HCT116 (cell line): ENCODE results near the gene CSF3R. TPM values are rescaled to one million over a fixed set of nuclear protein-coding genes. Genes with fewer than 3 reads are reported as not detected.
A peak's percentile ranks its signal among the peaks of the same experiment; 100 is the strongest.

Experiments
- ATAC-seq: fragments of 200-7000 bp; cut with Tn5 transposase; 2 replicates; pipeline ENCODE4 v1.9.1; 2020; ENCODE audit warnings: mild to moderate bottlenecking, moderate library complexity
- BruUV-seq: library from RNA; stranded (reverse); fragments of 400-500 nt; replicated peaks from 2 replicates; lab custom pipeline; 2021; lab: Mats Ljungman, UMichigan
- CTCF ChIA-PET: fragments of 300-600 bp; sonication (Branson Sonifier 250); formaldehyde crosslinking; loops from one replicate; lab custom pipeline; 2021; ENCODE audit warnings: antibody characterized with exemption; lab: Charles Lee
- POLR2A ChIA-PET: fragments of 300-600, 350-600 bp; sonication (Branson Sonifier 250); formaldehyde crosslinking; loops from one replicate; lab custom pipeline; 2021; ENCODE audit warnings: antibody characterized with exemption; lab: Charles Lee
- RAD21 ChIA-PET, 2 experiments: fragments of 300-600 bp; sonication (Branson Sonifier 250); formaldehyde crosslinking; loops; one replicate each; lab custom pipeline; 2023; ENCODE audit warnings: low total read pairs in 2 of 2; ENCODE audit not compliant: uncharacterized antibody in 2 of 2, unreplicated experiment in 2 of 2, low non-redundant PET in 1 of 2; lab: Charles Lee
- DNase-seq: peaks from one replicate; pipeline ENCODE4 v3.0.0-alpha.2; 2010; ENCODE audit warnings: low read depth, low spot score
- H2AFZ ChIP-seq: fragments of 200-600 bp; shearing (Covaris generic), sonication (generic); 2 replicates; pipeline ENCODE4 v1.6.1; 2017; ENCODE audit warnings: low read depth, mixed run types, mixed read lengths, antibody characterized with exemption, low read length; ENCODE audit not compliant: poor library complexity, severe bottlenecking
- H3K27ac ChIP-seq: 2 replicates; pipeline ENCODE4 v1.5.1; 2012; ENCODE audit warnings: low read depth, low read length
- H3K27me3 ChIP-seq: fragments of 200-600 bp; sonication (generic); 2 replicates; pipeline ENCODE4 v1.6.1; 2016; ENCODE audit warnings: mixed run types, low read length, mixed read lengths; ENCODE audit not compliant: insufficient read depth
- H3K36me3 ChIP-seq, 2 experiments: fragments of 200-500 bp in 1 of 2; fragments of 200-600 bp in 1 of 2; sonication (Bioruptor generic) in 1 of 2; sonication (generic) in 1 of 2; 2 replicates each; pipeline versions ENCODE4 v1.5.1 to v1.6.1; 2014 to 2016; ENCODE audit warnings: low read length in 2 of 2, inconsistent platforms in 1 of 2, mixed read lengths in 1 of 2, mixed run types in 1 of 2; ENCODE audit not compliant: insufficient read depth in 2 of 2, control insufficient read depth in 1 of 2
- H3K4me1 ChIP-seq, 2 experiments: fragments of 200-600 bp in 1 of 2; sonication (generic) in 1 of 2; 2 replicates each; pipeline versions ENCODE4 v1.5.1 to v1.6.1; 2012 to 2017; ENCODE audit warnings: low read length in 2 of 2, inconsistent platforms in 1 of 2, mild to moderate bottlenecking in 1 of 2, mixed read lengths in 1 of 2, mixed run types in 1 of 2, moderate library complexity in 1 of 2; ENCODE audit not compliant: insufficient read depth in 2 of 2, control insufficient read depth in 1 of 2
- H3K4me2 ChIP-seq: fragments of 200-600 bp; sonication (generic); 2 replicates; pipeline ENCODE4 v1.6.1; 2017; ENCODE audit warnings: mixed run types, low read length, mixed read lengths
- H3K4me3 ChIP-seq, 2 experiments: fragments of 200-600 bp in 1 of 2; sonication (generic) in 1 of 2; replicated peaks in 1 of 2; 2 replicates each; pipeline ENCODE4 v1.5.1; 2011 to 2016; ENCODE audit warnings: low read length in 2 of 2, control low read depth in 1 of 2, low read depth in 1 of 2, mild to moderate bottlenecking in 1 of 2, mixed read lengths in 1 of 2, mixed run types in 1 of 2
- H3K79me2 ChIP-seq: fragments of 200-600 bp; sonication (generic); 2 replicates; pipeline ENCODE4 v1.6.1; 2017; ENCODE audit warnings: mild to moderate bottlenecking, mixed run types, low read length, moderate library complexity, mixed read lengths; ENCODE audit not compliant: insufficient read depth
- H3K9ac ChIP-seq: fragments of 200-600 bp; sonication (generic); 2 replicates; pipeline ENCODE4 v1.6.1; 2016; ENCODE audit warnings: low read length, mixed read lengths
- H3K9me2 ChIP-seq: fragments of 200-600 bp; sonication (generic), shearing (Covaris generic); 2 replicates; pipeline ENCODE4 v1.6.1; 2017; ENCODE audit warnings: mixed run types, mild to moderate bottlenecking, moderate library complexity; ENCODE audit not compliant: insufficient read depth
- H3K9me3 ChIP-seq, 2 experiments: fragments of 200-500 bp in 1 of 2; fragments of 200-600 bp in 1 of 2; sonication (Bioruptor generic) in 1 of 2; sonication (generic) in 1 of 2; 2 replicates each; pipeline ENCODE4 v1.6.1; 2014 to 2017; ENCODE audit warnings: low read length in 2 of 2, mixed read lengths in 2 of 2, inconsistent platforms in 1 of 2, low read depth in 1 of 2, mild to moderate bottlenecking in 1 of 2, mixed run types in 1 of 2, moderate library complexity in 1 of 2; ENCODE audit not compliant: control insufficient read depth in 1 of 2, insufficient read depth in 1 of 2
- H4K20me1 ChIP-seq: fragments of 200-600 bp; sonication (generic), shearing (Covaris generic); 2 replicates; pipeline ENCODE4 v1.6.1; 2017; ENCODE audit warnings: mixed run types, mild to moderate bottlenecking, moderate library complexity; ENCODE audit not compliant: insufficient read depth
- CBX3 ChIP-seq: IDR thresholded peaks from 2 replicates; pipeline ENCODE4 v1.6.1; 2012; ENCODE audit warnings: low read depth
- EGR1 ChIP-seq: IDR thresholded peaks from 2 replicates; pipeline ENCODE4 v1.6.1; 2012; ENCODE audit warnings: low read depth
- EZH2 ChIP-seq: fragments of 200-600 bp; sonication (generic); IDR thresholded peaks from 2 replicates; pipeline ENCODE4 v1.6.1; 2017; ENCODE audit warnings: antibody characterized with exemption, mixed run types
- EZH2phosphoT487 ChIP-seq: fragments of 200-600 bp; IDR thresholded peaks from 2 replicates; pipeline ENCODE4 v1.6.1; 2018; ENCODE audit warnings: antibody characterized with exemption, borderline replicate concordance
- FOSL1 ChIP-seq: IDR thresholded peaks from 2 replicates; pipeline ENCODE4 v1.6.1; 2012; ENCODE audit warnings: low read depth
- JUND ChIP-seq: IDR thresholded peaks from 2 replicates; pipeline ENCODE4 v1.6.1; 2012
- POLR2A ChIP-seq: IDR thresholded peaks from 2 replicates; pipeline ENCODE4 v1.7.0; 2011; ENCODE audit warnings: borderline replicate concordance; ENCODE audit not compliant: insufficient read depth, insufficient read length; ENCODE audit errors: extremely low read depth
- POLR2AphosphoS5 ChIP-seq: IDR thresholded peaks from 2 replicates; pipeline ENCODE4 v1.6.1; 2011; ENCODE audit warnings: mild to moderate bottlenecking, low read depth, low read length, moderate library complexity
- RAD21 ChIP-seq: IDR thresholded peaks from 2 replicates; pipeline ENCODE4 v1.6.1; 2012; ENCODE audit warnings: low read depth, mild to moderate bottlenecking
- SIN3A ChIP-seq: IDR thresholded peaks from 2 replicates; pipeline ENCODE4 v1.6.1; 2012; ENCODE audit warnings: low read depth
- SP1 ChIP-seq: IDR thresholded peaks from 2 replicates; pipeline ENCODE4 v1.6.1; 2012; ENCODE audit warnings: low read depth
- SRF ChIP-seq: IDR thresholded peaks from 2 replicates; pipeline ENCODE4 v1.6.1; 2012; ENCODE audit warnings: low read depth
- TCF7L2 ChIP-seq: IDR thresholded peaks from 2 replicates; pipeline ENCODE4 v1.7.0; 2011; ENCODE audit warnings: borderline replicate concordance, inconsistent platforms; ENCODE audit not compliant: insufficient read depth, insufficient read length; ENCODE audit errors: extremely low read depth
- YY1 ChIP-seq: IDR thresholded peaks from 2 replicates; pipeline ENCODE4 v1.6.1; 2011; ENCODE audit warnings: low read length, low read depth, moderate library complexity, mild to moderate bottlenecking; ENCODE audit not compliant: insufficient replicate concordance; ENCODE audit errors: extremely low read depth
- ZBTB33 ChIP-seq: IDR thresholded peaks from 2 replicates; pipeline ENCODE4 v1.6.1; 2011; ENCODE audit warnings: mild to moderate bottlenecking, low read length, moderate library complexity; ENCODE audit not compliant: insufficient replicate concordance; ENCODE audit errors: extremely low read depth
- ZNF274 ChIP-seq: fragments of 200-500 bp; sonication (Bioruptor generic); IDR thresholded peaks from 2 replicates; pipeline ENCODE4 v1.6.1; 2014; ENCODE audit warnings: mild to moderate bottlenecking, low read depth, low read length, inconsistent platforms
- intact Hi-C: fragments of 100-400 bp; cut with micrococcal nuclease; formaldehyde crosslinking; loops from 2 replicates; pipeline ENCODE4 v1.10.0; 2022
- total RNA-seq: library from RNA; stranded (reverse); gene quantifications from one replicate; pipeline ENCODE4 v1.2.1, GENCODE V29; 2021; ENCODE audit not compliant: unreplicated experiment
- TF ChIP-seq, protein P1 (sequence below): IDR thresholded peaks from 2 replicates; pipeline ENCODE4 v1.6.1; 2012
- TF ChIP-seq, protein P2 (sequence below): IDR thresholded peaks from 2 replicates; pipeline ENCODE4 v1.6.1; 2012; ENCODE audit warnings: low read depth
- TF ChIP-seq, protein P3 (sequence below), 3 experiments: fragments of 200-600 bp in 1 of 3; sonication (generic) in 1 of 3; IDR thresholded peaks in 2 of 3; conservative IDR thresholded peaks in 1 of 3; 2 replicates each; pipeline ENCODE4 v1.5.1; 2012 to 2017; ENCODE audit warnings: low read depth in 2 of 3, low read length in 2 of 3, antibody characterized with exemption in 1 of 3, borderline replicate concordance in 1 of 3, control low read depth in 1 of 3, mild to moderate bottlenecking in 1 of 3, mixed read lengths in 1 of 3, mixed run types in 1 of 3, moderate library complexity in 1 of 3; ENCODE audit not compliant: insufficient read depth in 1 of 3
- TF ChIP-seq, protein P4 (sequence below): IDR thresholded peaks from 2 replicates; pipeline ENCODE4 v1.6.1; 2012

The CSF3R gene
- total RNA-seq, 1 experiment from 2014 or later = 0.32 TPM

DNA sequence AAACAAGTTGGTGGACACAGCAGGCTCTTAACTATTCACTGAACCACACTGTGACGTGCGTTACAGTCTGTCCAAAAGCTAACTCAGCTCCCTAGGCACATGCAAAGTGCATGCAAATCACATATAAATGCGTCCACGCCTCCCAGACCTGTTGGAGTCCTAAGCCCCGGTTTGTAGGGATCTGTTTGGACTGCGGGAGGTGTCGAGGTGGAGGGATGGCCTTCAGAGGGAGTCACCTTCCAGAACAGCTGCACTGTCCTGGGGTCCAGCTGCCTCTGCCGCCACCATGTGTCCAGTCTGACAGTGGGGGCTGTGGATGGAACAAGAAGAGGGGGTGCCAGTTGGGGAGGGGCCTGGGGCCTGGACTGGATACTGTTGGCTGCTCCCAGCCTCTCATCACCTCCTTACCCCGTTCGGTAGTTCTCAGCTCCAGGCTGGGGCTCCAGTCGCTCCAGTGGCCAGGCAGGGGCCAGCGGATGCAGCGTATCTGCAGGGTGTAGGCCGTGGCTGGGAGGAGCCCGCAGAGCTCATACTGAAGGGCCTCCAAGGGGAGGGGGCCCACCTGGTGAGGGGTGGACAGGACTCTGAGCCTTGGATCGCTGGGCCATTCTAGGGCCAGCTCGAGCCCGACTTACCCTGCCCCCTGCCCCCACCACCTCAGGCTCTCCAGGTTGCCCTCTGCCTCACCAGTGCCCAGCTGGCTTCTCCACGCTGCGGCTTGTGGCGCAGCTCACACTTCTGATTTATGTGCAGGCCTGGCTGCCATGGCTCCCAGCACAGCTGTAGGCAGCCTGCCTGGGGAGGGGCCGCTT is 10.7 kb downstream of the CSF3R start:
- Histone ChIP-seq H3K36me3 (no peaks in the 10 kb centered on the region), H4K20me1 (no peaks in the 10 kb centered on the region), H3K27me3 (no peaks in the 10 kb centered on the region), H3K4me1 (no peaks in the 10 kb centered on the region), H3K9me3 (no peaks in the 10 kb centered on the region), H3K9me2 (no peaks in the 10 kb centered on the region), H3K4me3 (no peak overlapping the region), H3K27ac (no peak overlapping the region), H2AFZ (no peak overlapping the region), H3K9ac (no peak overlapping the region), H3K79me2 (no peaks in the 10 kb centered on the region), H3K4me2 (no peak overlapping the region)
- ChIA-PET RAD21 (no interaction called here), POLR2A (no interaction called here), CTCF (no interaction called here)
- intact Hi-C loops = no loop called here
- ATAC-seq = peak; percentile 31; the same call in 1 of the 2 replicates
- no TSS peak for BruUV-seq
- DNase-seq = no peak
- TF ChIP-seq RAD21 (no peak), JUND (no peak), EZH2phosphoT487 (no peak), YY1 (no peak), POLR2AphosphoS5 (no peak), SRF (no peak), EGR1 (no peak), SP1 (no peak), ZBTB33 (no peak), ZNF274 (no peak), EZH2 (no peak), TCF7L2 (no peak), CBX3 (no peak), FOSL1 (no peak), SIN3A (no peak), POLR2A (no peak)
- TF ChIP-seq, protein P1, sequence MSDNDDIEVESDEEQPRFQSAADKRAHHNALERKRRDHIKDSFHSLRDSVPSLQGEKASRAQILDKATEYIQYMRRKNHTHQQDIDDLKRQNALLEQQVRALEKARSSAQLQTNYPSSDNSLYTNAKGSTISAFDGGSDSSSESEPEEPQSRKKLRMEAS = no peak
- TF ChIP-seq, protein P2, sequence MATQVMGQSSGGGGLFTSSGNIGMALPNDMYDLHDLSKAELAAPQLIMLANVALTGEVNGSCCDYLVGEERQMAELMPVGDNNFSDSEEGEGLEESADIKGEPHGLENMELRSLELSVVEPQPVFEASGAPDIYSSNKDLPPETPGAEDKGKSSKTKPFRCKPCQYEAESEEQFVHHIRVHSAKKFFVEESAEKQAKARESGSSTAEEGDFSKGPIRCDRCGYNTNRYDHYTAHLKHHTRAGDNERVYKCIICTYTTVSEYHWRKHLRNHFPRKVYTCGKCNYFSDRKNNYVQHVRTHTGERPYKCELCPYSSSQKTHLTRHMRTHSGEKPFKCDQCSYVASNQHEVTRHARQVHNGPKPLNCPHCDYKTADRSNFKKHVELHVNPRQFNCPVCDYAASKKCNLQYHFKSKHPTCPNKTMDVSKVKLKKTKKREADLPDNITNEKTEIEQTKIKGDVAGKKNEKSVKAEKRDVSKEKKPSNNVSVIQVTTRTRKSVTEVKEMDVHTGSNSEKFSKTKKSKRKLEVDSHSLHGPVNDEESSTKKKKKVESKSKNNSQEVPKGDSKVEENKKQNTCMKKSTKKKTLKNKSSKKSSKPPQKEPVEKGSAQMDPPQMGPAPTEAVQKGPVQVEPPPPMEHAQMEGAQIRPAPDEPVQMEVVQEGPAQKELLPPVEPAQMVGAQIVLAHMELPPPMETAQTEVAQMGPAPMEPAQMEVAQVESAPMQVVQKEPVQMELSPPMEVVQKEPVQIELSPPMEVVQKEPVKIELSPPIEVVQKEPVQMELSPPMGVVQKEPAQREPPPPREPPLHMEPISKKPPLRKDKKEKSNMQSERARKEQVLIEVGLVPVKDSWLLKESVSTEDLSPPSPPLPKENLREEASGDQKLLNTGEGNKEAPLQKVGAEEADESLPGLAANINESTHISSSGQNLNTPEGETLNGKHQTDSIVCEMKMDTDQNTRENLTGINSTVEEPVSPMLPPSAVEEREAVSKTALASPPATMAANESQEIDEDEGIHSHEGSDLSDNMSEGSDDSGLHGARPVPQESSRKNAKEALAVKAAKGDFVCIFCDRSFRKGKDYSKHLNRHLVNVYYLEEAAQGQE = no peak
- TF ChIP-seq, protein P3, sequence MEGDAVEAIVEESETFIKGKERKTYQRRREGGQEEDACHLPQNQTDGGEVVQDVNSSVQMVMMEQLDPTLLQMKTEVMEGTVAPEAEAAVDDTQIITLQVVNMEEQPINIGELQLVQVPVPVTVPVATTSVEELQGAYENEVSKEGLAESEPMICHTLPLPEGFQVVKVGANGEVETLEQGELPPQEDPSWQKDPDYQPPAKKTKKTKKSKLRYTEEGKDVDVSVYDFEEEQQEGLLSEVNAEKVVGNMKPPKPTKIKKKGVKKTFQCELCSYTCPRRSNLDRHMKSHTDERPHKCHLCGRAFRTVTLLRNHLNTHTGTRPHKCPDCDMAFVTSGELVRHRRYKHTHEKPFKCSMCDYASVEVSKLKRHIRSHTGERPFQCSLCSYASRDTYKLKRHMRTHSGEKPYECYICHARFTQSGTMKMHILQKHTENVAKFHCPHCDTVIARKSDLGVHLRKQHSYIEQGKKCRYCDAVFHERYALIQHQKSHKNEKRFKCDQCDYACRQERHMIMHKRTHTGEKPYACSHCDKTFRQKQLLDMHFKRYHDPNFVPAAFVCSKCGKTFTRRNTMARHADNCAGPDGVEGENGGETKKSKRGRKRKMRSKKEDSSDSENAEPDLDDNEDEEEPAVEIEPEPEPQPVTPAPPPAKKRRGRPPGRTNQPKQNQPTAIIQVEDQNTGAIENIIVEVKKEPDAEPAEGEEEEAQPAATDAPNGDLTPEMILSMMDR (IDR thresholded peaks at IDR 0.05 in 2 of 3, conservative IDR thresholded peaks at IDR 0.05 in 1 of 3; ENCODE audit: borderline replicate concordance in 1 of 3, insufficient read depth in 1 of 3, low read depth in 2 of 3, low read length in 2 of 3) = no peak
- TF ChIP-seq, protein P4, sequence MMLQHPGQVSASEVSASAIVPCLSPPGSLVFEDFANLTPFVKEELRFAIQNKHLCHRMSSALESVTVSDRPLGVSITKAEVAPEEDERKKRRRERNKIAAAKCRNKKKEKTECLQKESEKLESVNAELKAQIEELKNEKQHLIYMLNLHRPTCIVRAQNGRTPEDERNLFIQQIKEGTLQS = no peak
